Measurements from ENCODE around the gene CEP72.

Gene CEP72

DNA sequence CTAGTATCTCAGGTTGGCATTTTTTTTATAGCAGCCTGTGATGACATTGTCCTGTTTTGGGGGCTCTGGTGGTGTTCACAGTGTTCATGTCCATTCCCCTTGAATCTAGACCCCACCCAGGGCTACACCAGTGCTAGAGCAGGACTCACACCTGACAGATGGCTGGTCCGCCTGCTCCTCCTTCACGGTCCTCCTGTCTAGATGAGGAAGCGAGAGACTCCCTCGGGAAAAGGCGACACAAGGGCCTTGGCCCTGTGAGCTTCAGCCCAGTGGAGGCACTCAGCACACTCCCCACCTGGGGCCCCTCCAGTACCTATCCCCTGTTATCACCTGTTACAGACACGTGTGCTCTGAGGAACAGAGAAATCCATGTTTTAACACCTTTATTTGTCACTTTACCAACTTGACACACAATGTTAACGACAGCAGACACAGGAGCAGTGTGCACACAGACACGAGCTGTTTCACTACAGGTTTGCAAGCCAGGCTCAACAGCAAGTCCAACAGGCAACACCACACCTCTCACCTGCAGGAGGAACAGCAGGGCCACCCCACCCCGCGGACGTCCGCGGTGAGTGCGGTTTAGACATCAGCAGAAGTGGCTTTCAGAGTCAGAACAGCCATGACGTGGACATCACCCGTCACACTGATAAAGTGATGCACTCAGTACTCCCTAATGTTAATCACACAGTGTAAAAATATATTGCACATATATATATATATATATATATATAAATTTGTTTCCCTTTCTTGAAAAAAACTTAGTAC, 47.5 kb downstream of the CEP72 start:
- TF ChIP-seq, protein P1, sequence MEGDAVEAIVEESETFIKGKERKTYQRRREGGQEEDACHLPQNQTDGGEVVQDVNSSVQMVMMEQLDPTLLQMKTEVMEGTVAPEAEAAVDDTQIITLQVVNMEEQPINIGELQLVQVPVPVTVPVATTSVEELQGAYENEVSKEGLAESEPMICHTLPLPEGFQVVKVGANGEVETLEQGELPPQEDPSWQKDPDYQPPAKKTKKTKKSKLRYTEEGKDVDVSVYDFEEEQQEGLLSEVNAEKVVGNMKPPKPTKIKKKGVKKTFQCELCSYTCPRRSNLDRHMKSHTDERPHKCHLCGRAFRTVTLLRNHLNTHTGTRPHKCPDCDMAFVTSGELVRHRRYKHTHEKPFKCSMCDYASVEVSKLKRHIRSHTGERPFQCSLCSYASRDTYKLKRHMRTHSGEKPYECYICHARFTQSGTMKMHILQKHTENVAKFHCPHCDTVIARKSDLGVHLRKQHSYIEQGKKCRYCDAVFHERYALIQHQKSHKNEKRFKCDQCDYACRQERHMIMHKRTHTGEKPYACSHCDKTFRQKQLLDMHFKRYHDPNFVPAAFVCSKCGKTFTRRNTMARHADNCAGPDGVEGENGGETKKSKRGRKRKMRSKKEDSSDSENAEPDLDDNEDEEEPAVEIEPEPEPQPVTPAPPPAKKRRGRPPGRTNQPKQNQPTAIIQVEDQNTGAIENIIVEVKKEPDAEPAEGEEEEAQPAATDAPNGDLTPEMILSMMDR (IDR thresholded peaks at IDR 0.05; ENCODE audit: control insufficient read depth, insufficient read depth, low read depth, low read length, missing control alignments), result no peak
- no peak overlapping the region for H3K4me3 ChIP-seq (ENCODE audit: control insufficient read depth, low read depth, low read length)
- DNase-seq (ENCODE audit: low read depth), result no peak

DNA sequence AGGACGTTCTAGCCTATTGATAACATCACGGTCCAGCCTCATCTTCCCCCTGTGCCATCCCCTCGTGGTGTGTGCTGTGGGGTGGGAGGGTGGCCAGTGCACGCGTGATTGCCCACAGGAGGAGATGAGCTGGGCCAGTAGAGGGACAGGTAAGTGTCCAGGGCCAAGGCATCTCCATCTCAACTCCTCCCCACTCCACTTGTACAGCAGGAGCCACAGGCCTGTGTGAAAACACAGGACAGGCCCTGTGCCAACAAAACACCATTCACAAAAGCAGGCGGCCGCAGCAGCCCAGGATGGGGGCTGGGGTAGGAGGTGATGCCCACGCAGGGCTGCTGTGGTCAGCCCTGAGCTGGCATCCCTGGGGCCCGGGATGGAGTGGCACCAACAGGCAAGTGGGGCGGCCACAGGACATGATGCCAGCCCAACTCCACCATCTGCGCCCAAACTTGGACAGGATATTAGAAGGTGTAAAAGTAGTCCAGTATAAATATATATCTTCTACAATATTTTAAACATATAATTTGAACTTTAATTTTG, 48.4 kb downstream of the CEP72 start:
- TF ChIP-seq, protein P1 (IDR thresholded peaks at IDR 0.05; ENCODE audit: control insufficient read depth, insufficient read depth, low read depth, low read length, missing control alignments), result no peak
- H3K4me3 ChIP-seq (ENCODE audit: control insufficient read depth, low read depth, low read length), result no peak overlapping the region
- DNase-seq (ENCODE audit: low read depth), result no peak

- no peak overlapping the region for H3K4me3 ChIP-seq (ENCODE audit: control insufficient read depth, low read depth, low read length)
- DNase-seq (ENCODE audit: low read depth), result no peak
- TF ChIP-seq, protein P1 (IDR thresholded peaks at IDR 0.05; ENCODE audit: control insufficient read depth, insufficient read depth, low read depth, low read length, missing control alignments), result no peak
These were observed 50.0 kb downstream of the CEP72 start for GRCh38 chr5:661891-662750.

DNA sequence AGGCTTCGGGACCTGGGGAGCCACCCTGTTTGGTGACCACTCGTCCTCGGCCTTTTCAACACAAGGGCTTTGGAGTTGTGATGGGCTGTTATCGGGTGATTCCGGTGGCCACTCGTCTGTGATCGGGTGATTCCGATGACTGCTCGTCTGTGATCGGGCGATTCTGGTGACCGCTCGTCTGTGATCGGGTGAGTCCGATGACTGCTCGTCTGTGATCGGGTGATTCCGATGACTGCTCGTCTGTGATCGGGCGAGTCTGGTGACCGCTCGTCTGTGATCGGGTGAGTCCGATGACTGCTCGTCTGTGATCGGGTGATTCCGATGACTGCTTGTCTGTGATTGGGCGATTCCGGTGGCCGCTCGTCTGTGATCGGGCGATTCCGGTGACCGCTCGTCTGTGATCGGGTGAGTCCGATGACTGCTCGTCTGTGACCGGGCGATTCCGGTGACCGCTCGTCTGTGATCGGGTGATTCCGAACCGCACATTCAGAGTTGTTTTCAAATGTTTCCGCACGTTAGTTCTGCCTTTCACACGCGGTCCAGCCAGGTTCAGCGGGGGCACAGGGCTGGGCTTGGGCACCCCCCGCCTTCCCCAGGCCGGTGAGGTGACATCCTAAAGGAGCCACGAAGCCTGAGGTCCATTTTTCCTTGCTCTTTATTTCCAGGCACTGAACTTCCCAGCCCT, 50.8 kb downstream of the CEP72 start:
- TF ChIP-seq, protein P1 (IDR thresholded peaks at IDR 0.05; ENCODE audit: control insufficient read depth, insufficient read depth, low read depth, low read length, missing control alignments), result no peak
- no peak overlapping the region for H3K4me3 ChIP-seq (ENCODE audit: control insufficient read depth, low read depth, low read length)
- no peak for DNase-seq (ENCODE audit: low read depth)

GRCh38 chr5:663436-664342, 51.5 kb downstream of the CEP72 start:
- TF ChIP-seq, protein P1 (IDR thresholded peaks at IDR 0.05; ENCODE audit: control insufficient read depth, insufficient read depth, low read depth, low read length, missing control alignments), result no peak
- DNase-seq (ENCODE audit: low read depth), result no peak

More at GRCh38 chr5:663436-664342, 51.5 kb downstream of the CEP72 start:
- no peak overlapping the region for H3K4me3 ChIP-seq (ENCODE audit: control insufficient read depth, low read depth, low read length)
